ENCODE results near the gene RASA3. TPM values are rescaled to one million over a fixed set of nuclear protein-coding genes. Genes with fewer than 3 reads are reported as not detected.
A peak's percentile ranks its signal among the peaks of the same experiment; 100 is the strongest.
"Not testable (repeated sequence)": the region's sequence is repeated elsewhere in the genome, so short reads cannot be mapped to it uniquely, and the experiment has no call there.

The RASA3 gene
- total RNA-seq, 1 donor = 78.9 TPM

GRCh38 chr13:114140906-114141250 is 8.5 kb upstream of the RASA3 start:
- H3K27me3 ChIP-seq (ENCODE audit: insufficient read depth, low read length) = no peaks in the 10 kb centered on the region
- no peaks in the 10 kb centered on the region for H3K9me3 ChIP-seq (ENCODE audit: low read depth, low read length)
- H3K4me3 ChIP-seq (ENCODE audit: low read length) = no peak overlapping the region
- H3K4me1 ChIP-seq (ENCODE audit: insufficient read depth, low read length) = peaks cover 61% of the 10 kb centered on the region

DNA sequence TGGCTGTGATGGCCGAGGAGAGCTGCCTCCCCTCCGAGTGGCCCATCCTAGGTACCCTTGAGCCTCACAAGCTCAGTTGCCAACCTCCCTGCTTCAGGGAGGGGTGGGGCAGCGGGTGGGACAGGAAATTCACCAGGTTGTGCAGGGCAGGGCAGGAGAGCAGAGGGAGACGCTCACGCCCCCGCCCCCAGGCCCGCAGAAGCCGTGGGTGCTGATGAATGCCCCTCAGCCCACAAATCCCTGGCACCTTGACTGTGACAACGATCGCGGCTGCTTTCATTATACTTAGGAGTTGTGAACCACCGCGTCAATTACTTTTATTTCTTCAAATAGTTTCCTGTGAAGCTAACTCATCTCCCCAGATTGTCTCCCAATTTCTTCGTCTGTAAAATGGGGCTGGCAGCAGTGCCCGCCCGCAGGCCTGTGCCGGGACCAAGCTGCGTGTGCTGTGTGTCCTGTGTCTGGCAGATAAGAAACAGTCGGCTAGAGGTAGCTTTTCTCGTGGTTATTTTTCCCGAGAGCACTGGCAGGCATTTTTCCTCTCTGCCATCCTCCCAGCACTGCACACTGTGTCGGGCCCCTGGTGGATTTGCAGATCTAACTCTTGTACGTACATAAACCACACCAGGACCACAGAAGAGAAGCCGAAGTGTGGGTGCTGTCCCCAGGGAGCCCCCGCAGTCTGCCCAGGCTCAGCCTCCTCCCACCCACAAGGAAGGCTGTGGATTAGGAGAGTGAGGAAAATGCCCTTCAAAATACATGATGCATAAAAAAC is 7.9 kb upstream of the RASA3 start:
- no peak overlapping the region for H3K4me3 ChIP-seq (ENCODE audit: low read length)
- H3K9me3 ChIP-seq (ENCODE audit: low read depth, low read length) = no peaks in the 10 kb centered on the region
- peaks cover 55% of the 10 kb centered on the region for H3K4me1 ChIP-seq (ENCODE audit: insufficient read depth, low read length)
- H3K27me3 ChIP-seq (ENCODE audit: insufficient read depth, low read length) = no peaks in the 10 kb centered on the region

- Histone ChIP-seq H3K4me1 (ENCODE audit: insufficient read depth, low read length) (peaks cover 24% of the 10 kb centered on the region), H3K27me3 (ENCODE audit: insufficient read depth, low read length) (no peaks in the 10 kb centered on the region), H3K4me3 (ENCODE audit: low read length) (no peak overlapping the region), H3K9me3 (ENCODE audit: low read depth, low read length) (no peaks in the 10 kb centered on the region)
Observed at GRCh38 chr13:114136576-114136975, 4.2 kb upstream of the RASA3 start.

DNA sequence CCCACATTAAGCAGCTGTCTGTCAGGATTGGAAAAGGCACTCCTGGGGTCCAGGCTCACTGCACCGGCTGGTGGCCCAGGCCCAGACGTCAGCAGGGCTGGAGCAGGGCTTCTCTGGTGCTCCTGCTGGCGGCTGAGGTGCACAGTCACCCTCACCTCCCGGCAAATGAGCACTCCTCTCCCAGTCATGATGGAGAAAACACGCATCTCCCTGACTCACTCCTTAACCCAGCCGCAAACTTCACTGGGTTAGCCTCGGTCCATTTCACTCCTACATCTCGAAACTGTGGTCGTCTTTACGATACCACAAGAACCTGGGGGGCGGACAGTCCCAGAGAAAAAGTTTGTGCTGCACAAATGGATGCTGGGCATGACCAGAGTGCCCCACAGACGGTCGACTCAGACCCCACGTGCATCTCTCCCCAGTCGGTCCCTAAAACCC is 3.3 kb upstream of the RASA3 start:
- no peaks in the 10 kb centered on the region for H3K27me3 ChIP-seq (ENCODE audit: insufficient read depth, low read length)
- no peaks in the 10 kb centered on the region for H3K9me3 ChIP-seq (ENCODE audit: low read depth, low read length)
- no peak overlapping the region for H3K4me3 ChIP-seq (ENCODE audit: low read length)
- H3K4me1 ChIP-seq (ENCODE audit: insufficient read depth, low read length) = peaks cover 18% of the 10 kb centered on the region

DNA sequence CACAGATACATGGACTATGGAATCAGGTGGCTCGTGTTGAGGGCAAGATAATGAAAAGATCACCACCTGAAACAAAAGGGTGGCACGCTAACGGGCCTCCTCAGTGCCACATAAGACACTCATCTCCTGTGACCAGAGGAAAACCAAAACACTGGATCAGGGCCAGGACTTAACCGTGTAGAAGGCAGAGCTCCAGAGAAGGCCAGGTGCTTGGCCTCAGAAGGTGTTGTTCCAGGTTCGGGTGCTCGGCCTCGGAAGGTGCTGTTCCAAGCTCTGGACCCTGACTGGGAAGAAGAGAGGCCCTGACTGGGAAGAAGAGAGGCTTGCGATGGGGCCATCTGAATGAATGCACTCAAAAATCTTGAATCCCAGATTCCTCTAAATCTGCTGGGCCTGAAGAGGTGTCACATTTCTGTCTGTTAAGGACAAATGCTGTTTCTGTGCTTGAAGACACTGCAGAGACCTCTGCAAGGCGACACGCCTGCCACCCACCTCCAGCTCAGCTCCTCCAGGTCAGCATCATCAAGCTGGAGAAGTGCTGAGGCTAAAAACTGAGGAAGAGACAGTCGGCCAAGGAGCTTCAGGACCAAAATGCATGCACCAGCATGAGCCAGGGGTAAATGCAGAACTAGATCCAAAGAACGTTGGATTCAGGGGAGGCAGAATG is 2.7 kb upstream of the RASA3 start:
- Histone ChIP-seq H3K9me3 (ENCODE audit: low read depth, low read length) (no peaks in the 10 kb centered on the region), H3K4me1 (ENCODE audit: insufficient read depth, low read length) (peaks cover 18% of the 10 kb centered on the region), H3K4me3 (ENCODE audit: low read length) (no peak overlapping the region), H3K27me3 (ENCODE audit: insufficient read depth, low read length) (no peaks in the 10 kb centered on the region)

DNA sequence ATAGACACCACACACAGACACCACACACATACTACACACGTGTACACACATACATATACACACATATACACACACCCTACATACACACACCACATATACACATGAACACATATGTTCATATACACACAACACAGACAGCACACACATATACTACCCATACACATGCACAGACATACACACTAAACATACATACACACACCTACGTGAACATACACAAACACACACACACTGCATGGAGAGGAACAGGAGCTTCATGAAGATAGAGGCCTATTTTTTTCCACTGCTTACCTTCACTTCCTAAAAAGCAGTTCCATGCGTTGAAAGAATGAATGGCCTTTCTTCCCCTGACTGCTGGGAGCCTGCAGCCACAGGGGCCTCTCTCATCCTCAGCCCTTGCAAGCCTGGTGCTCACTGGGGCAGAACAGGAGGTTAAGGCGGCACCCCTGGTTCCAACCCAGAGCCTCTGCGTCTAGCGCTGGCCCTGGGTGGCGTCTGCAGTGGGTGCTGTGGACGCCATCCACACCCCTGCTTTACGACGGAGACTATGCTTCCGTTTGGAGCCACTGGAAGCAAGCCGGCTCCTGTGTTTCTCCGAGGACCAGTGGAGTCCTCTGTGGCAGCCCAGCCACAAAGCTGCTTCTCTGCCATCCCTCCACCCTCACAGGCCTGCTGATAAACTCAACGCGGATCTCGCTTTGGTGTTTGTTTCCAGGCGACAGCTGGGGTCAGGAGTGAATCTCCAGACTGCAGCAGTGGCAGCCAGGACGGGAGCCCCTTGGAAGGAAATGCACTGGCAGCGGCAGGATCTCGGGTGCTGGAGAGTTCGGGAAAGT is 1.9 kb upstream of the RASA3 start:
- Histone ChIP-seq H3K4me3 (ENCODE audit: low read length) (no peak overlapping the region), H3K4me1 (ENCODE audit: insufficient read depth, low read length) (peaks cover 23% of the 10 kb centered on the region), H3K27me3 (ENCODE audit: insufficient read depth, low read length) (no peaks in the 10 kb centered on the region), H3K9me3 (ENCODE audit: low read depth, low read length) (no peaks in the 10 kb centered on the region)

DNA sequence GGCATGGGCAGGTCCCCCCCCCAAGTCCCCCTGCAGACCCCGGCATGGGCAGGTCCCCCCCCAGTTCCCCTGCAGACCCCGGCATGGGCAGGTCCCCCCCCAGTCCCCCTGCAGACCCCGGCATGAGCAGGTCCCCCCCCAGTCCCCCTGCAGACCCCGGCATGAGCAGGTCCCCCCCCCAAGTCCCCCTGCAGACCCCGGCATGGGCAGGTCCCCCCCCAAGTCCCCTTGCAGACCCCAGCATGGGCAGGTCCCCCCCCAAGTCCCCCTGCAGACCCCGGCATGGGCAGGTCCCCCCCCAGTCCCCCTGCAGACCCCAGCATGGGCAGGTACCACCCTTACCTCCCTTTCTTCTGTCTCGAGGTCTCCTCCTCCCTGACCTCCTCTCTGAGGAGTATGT is 1.1 kb upstream of the RASA3 start:
- H3K4me3 ChIP-seq (ENCODE audit: low read length); H3K27me3 ChIP-seq (ENCODE audit: insufficient read depth, low read length); H3K9me3 ChIP-seq (ENCODE audit: low read depth, low read length): not testable (repeated sequence)
- peaks cover 29% of the 10 kb centered on the region for H3K4me1 ChIP-seq (ENCODE audit: insufficient read depth, low read length)

DNA sequence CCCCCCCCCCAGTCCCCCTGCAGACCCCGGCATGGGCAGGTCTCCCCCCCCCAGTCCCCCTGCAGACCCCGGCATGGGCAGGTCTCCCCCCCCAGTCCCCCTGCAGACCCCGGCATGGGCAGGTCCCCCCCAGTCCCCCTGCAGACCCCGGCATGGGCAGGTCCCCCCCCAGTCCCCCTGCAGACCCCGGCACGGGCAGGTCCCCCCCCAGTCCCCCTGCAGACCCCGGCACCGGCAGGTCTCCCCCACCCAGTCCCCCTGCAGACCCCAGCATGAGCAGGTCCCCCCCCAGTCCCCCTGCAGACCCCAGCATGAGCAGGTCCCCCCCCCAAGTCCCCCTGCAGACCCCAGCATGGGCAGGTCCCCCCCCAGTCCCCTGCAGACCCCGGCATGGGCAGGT is 703 bp upstream of the RASA3 start:
- H3K4me1 ChIP-seq (ENCODE audit: insufficient read depth, low read length) = peaks cover 33% of the 10 kb centered on the region
- not testable (repeated sequence) for H3K9me3 ChIP-seq (ENCODE audit: low read depth, low read length); H3K4me3 ChIP-seq (ENCODE audit: low read length); H3K27me3 ChIP-seq (ENCODE audit: insufficient read depth, low read length)

GRCh38 chr13:114131583-114132418 is 622 bp downstream of the RASA3 start:
- Histone ChIP-seq H3K4me1 (ENCODE audit: insufficient read depth, low read length) (peaks cover 47% of the 10 kb centered on the region), H3K27me3 (ENCODE audit: insufficient read depth, low read length) (no peaks in the 10 kb centered on the region), H3K4me3 (ENCODE audit: low read length) (peak overlapping the region; percentile 91), H3K9me3 (ENCODE audit: low read depth, low read length) (no peaks in the 10 kb centered on the region)

- Histone ChIP-seq H3K4me3 (ENCODE audit: low read length) (peak overlapping the region; percentile 91), H3K9me3 (ENCODE audit: low read depth, low read length) (no peaks in the 10 kb centered on the region), H3K4me1 (ENCODE audit: insufficient read depth, low read length) (peaks cover 54% of the 10 kb centered on the region), H3K27me3 (ENCODE audit: insufficient read depth, low read length) (no peaks in the 10 kb centered on the region)
Observed at GRCh38 chr13:114130837-114131582, 1.4 kb downstream of the RASA3 start.

DNA sequence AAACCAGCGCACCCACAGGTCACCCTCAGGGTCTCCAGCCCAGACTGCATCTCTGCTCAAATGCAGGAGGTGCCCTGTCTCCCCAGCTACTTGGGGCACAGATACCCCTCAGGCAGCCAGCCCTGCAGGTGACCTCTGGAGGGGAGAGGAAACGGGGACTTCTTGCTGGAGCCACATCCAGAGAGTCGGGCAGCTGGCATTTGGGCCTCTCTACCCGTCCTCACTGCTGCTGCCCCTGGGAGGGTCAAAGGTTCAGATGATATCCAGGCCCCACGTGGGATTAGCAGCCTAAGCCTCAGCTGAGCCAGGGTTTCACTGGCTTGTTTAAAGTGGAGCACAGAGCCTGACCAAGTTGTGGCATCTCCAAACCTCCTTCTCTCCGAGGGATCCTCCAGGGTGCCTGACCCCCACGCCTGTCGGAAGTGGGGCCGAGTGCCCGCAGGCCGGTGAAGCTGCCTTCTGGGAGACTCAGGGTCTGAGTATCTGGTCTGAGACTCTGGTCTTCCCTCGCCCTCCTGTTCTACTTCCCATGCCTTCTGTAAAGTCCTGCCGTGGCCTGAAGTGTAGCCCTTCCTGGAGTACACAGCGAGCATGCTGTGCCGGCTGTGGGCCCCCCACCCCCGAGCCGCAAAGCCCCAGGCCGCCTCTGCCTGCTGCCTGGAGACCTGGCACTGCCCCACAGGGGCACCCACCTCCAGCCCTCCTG is 2.1 kb downstream of the RASA3 start:
- H3K4me1 ChIP-seq (ENCODE audit: insufficient read depth, low read length) = peaks cover 60% of the 10 kb centered on the region
- H3K27me3 ChIP-seq (ENCODE audit: insufficient read depth, low read length) = no peaks in the 10 kb centered on the region
- peak overlapping the region; percentile 91 for H3K4me3 ChIP-seq (ENCODE audit: low read length)
- no peaks in the 10 kb centered on the region for H3K9me3 ChIP-seq (ENCODE audit: low read depth, low read length)

DNA sequence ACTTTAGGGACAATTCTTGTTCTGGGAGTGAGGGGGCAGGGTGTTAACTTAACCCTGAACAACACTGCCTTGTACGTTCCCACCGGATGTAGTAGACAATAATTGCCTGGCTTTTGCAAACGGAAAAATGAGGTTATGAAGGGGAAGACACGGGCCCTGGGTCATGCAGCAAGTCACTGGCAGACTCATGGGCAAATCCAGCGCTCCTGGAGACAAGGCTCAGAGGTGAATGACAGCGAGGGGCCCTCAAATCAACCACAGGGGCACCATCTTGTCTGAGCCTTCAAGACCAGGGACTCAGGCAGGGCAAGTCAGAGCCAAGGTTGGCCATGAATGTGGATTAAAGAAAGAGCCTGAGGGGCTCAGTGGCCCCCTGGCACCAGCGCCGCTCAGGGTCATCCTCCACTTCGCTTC is 2.8 kb downstream of the RASA3 start:
- Histone ChIP-seq H3K27me3 (ENCODE audit: insufficient read depth, low read length) (no peaks in the 10 kb centered on the region), H3K9me3 (ENCODE audit: low read depth, low read length) (no peaks in the 10 kb centered on the region), H3K4me1 (ENCODE audit: insufficient read depth, low read length) (peaks cover 65% of the 10 kb centered on the region), H3K4me3 (ENCODE audit: low read length) (peak overlapping the region; percentile 91)

- H3K4me1 ChIP-seq (ENCODE audit: insufficient read depth, low read length) = peaks cover 67% of the 10 kb centered on the region
- no peaks in the 10 kb centered on the region for H3K9me3 ChIP-seq (ENCODE audit: low read depth, low read length)
- peak overlapping the region; percentile 21 for H3K4me3 ChIP-seq (ENCODE audit: low read length)
- H3K27me3 ChIP-seq (ENCODE audit: insufficient read depth, low read length) = no peaks in the 10 kb centered on the region
Observed at GRCh38 chr13:114128624-114129522, 3.5 kb downstream of the RASA3 start.

All from mononuclear cell (primary cell).